ENCODE measurements around the gene IGFL4. TPM values are rescaled to one million over a fixed set of nuclear protein-coding genes. Genes with fewer than 3 reads are reported as not detected.

The IGFL4 gene
- total and polyA plus RNA-seq, 2 of the 8 experiments (the other 6 are each of a cell fraction or from before 2014, with no cell fraction given) = 0.05 to 0.11 TPM

DNA sequence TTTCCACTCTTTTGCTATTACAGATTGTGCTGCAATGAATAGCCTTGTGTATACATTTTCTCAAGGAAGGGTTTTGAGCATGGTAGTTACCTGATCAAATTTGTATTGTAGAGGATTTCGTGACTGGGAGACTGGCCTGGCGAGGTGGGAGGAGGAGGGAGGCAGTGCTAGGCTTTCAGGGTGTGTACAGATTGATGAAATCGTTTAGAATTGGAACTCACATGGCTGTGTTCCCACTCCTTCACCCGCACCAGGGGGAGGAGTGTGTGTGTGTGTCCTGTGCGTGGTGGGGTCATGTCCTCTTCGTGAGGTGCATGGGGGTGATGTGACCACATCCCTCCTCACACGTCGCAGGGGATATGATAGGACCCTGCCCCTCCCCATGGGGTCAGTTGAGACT is 26.3 kb downstream of the IGFL4 start:
- H2BK15ac ChIP-seq (ENCODE audit: low read length) = no peak overlapping the region
- peak overlapping the region; percentile 41 to 54 (median 50) for H3K4me3 ChIP-seq (ENCODE audit: extremely low read depth in 1 of 4, insufficient read depth in 2 of 4, low read depth in 3 of 4, low read length in 4 of 4)
- peak overlapping the region; percentile 85 to 99 for H3K4me2 ChIP-seq (ENCODE audit: insufficient read depth in 1 of 2, low read depth in 2 of 2, low read length in 2 of 2)
- no peak overlapping the region for H2BK5ac ChIP-seq (ENCODE audit: low read depth, low read length)
- no peak overlapping the region for H2BK20ac ChIP-seq (ENCODE audit: low read length)
- no peak overlapping the region for H3K4ac ChIP-seq (replicated peaks; ENCODE audit: insufficient read length, low read depth, low read length)
- H2BK120ac ChIP-seq (replicated peaks; ENCODE audit: low read depth, low read length) = no peak overlapping the region
- no peak overlapping the region for H3K18ac ChIP-seq (ENCODE audit: extremely low read depth, low read length)
- H3K79me1 ChIP-seq (ENCODE audit: low read depth, low read length) = no peaks in the 10 kb centered on the region
- H3K4me1 ChIP-seq (replicated peaks in 1 of 4; ENCODE audit: control insufficient read depth in 3 of 4, insufficient read depth in 4 of 4, low read length in 3 of 4) = peaks cover 0 to 11% (median 8%) of the 10 kb centered on the region in 4 experiments; a peak in 6 of 7 replicates
- no peak overlapping the region for H2BK12ac ChIP-seq (ENCODE audit: low read depth, low read length)
- H3K36me3 ChIP-seq (ENCODE audit: control insufficient read depth in 2 of 4, insufficient read depth in 4 of 4, low read length in 3 of 4) = peaks cover 0 to 3% (median 0%) of the 10 kb centered on the region in 4 experiments; a peak in 3 of 8 replicates
- H4K5ac ChIP-seq (ENCODE audit: insufficient read length, low read depth, low read length) = no peak overlapping the region
- no peak overlapping the region for H3K27ac ChIP-seq (ENCODE audit: low read depth, low read length)
- no peaks in the 10 kb centered on the region for H3K79me2 ChIP-seq (ENCODE audit: control insufficient read depth in 1 of 2, insufficient read depth in 2 of 2, low read length in 2 of 2)
- H3K9me3 ChIP-seq (ENCODE audit: insufficient read depth in 2 of 2, low read depth in 1 of 2, low read length in 1 of 2) = no peaks in the 10 kb centered on the region
- CTCF ChIA-PET (ENCODE audit: partially characterized antibody) = interaction anchor here (1.0 to 3.3 kb wide), 2 partner anchors 14 to 62 kb away, joined by 6 to 13 read pairs; no protein-coding TSS in a partner anchor
- no peak overlapping the region for H4K91ac ChIP-seq (replicated peaks; ENCODE audit: insufficient read length, low read length)
- peak overlapping the region in 2 of 4 experiments; percentile 35 to 46; a peak in 4 of 7 replicates for H3K9ac ChIP-seq (replicated peaks in 1 of 4; ENCODE audit: extremely low read depth in 1 of 4, low read depth in 3 of 4, low read length in 3 of 4)
- peaks cover 5 to 20% (median 19%) of the 10 kb centered on the region in 4 experiments for H3K27me3 ChIP-seq (replicated peaks in 1 of 4; ENCODE audit: control insufficient read depth in 3 of 4, extremely low read depth in 1 of 4, insufficient read depth in 3 of 4, low read length in 3 of 4)
- no peak overlapping the region for H4K8ac ChIP-seq (ENCODE audit: extremely low read depth, insufficient read depth, low read length)
- H2AFZ ChIP-seq (ENCODE audit: low read length) = no peak overlapping the region
- POLR2A ChIA-PET (ENCODE audit: partially characterized antibody) = interaction anchor here (0.8 to 1.4 kb wide), 4 partner anchors 9 to 112 kb away, joined by 3 to 4 read pairs (median 3); partner anchors contain the start of gene CCDC61
- no peak overlapping the region for H3K14ac ChIP-seq (ENCODE audit: insufficient read length)
- TF ChIP-seq CREB1 (IDR thresholded peaks at IDR 0.05) = no peak
- no peak for TF ChIP-seq GTF2F1 (IDR thresholded peaks at IDR 0.05; ENCODE audit: borderline replicate concordance, low read depth, low read length)
- TF ChIP-seq TEAD4 (IDR thresholded peaks at IDR 0.05; ENCODE audit: low read depth, low read length) = no peak
- no peak for TF ChIP-seq RBBP5 (IDR thresholded peaks at IDR 0.05; ENCODE audit: borderline replicate concordance, low read depth, low read length)
- TF ChIP-seq POU5F1 (IDR thresholded peaks at IDR 0.05; ENCODE audit: low read depth, low read length) = no peak
- H2AK5ac ChIP-seq (ENCODE audit: low read depth, low read length) = no peak overlapping the region
- 43% methylated on average over 8 of the region's 8 CpGs; no CpG with 5 or more reads in 1 of the 2 experiments for WGBS, 2 experiments (ENCODE audit: extremely low coverage in 1 of 2, insufficient coverage in 1 of 2, insufficient read length in 1 of 2, insufficient replicate concordance in 2 of 2, low coverage in 1 of 2, low lambda C conversion rate in 2 of 2, missing lambda C conversion rate in 1 of 2)
- H3K23ac ChIP-seq (ENCODE audit: insufficient read length) = no peak overlapping the region
- no peak for FAIRE-seq
- H3K56ac ChIP-seq (replicated peaks; ENCODE audit: insufficient read length, low read depth, low read length) = no peak overlapping the region
- DNase-seq (ENCODE audit: low read depth in 1 of 2, low spot score in 2 of 2) = no peak
- peaks cover 7 to 13% of the 10 kb centered on the region in 2 experiments for H4K20me1 ChIP-seq (replicated peaks in 1 of 2; ENCODE audit: control insufficient read depth in 1 of 2, insufficient read depth in 2 of 2, low read length in 2 of 2)
- H3K23me2 ChIP-seq (ENCODE audit: low read depth, low read length) = peaks cover 19% of the 10 kb centered on the region; the same call in 1 of the 2 replicates
